ENCODE measurements around the gene SCCPDH.

DNA sequence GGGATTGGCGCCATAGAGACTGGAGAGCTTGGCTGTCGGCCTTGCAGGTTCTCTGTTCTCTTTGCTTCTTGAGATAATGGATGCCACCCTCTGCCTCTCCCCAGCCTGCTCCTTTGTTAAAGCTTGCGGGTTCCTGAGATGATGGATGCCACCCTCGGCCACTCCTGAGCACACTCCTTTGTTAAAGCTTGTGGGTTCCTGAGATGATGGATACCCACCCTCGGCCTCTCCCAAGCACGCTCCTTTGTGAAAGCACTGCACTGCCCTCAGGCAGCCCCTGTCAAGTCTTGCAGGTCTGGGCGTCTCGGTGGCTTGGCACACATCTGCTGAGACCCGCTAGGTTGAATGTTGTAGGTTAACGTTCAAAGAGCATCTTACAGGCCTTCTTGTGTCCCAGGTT lies 76.5 kb downstream of the SCCPDH start:
- TF ChIP-seq CTCF (IDR thresholded peaks at IDR 0.05), result no peak
- TF ChIP-seq EZH2 (IDR thresholded peaks at IDR 0.05; ENCODE audit: borderline replicate concordance, insufficient read depth, low read depth, low read length, poor library complexity, severe bottlenecking), result no peak
